H54 (cell line): ENCODE results near the gene SRD5A1.

Source experiments
- DNase-seq: peaks from one replicate; pipeline ENCODE4 v3.0.0; 2011; ENCODE audit warnings: low spot score, mixed read lengths; ENCODE audit not compliant: insufficient read length
- FAIRE-seq: peaks from 3 replicates; lab custom pipeline; 2011; peaks lifted over from hg19 to GRCh38; lab: Jason Lieb, UNC
- POLR2A ChIP-seq: IDR thresholded peaks from 2 replicates; pipeline ENCODE4 v1.6.1; 2011; ENCODE audit warnings: low read depth, mild to moderate bottlenecking, low read length

The SRD5A1 gene

GRCh38 chr5:6712142-6712576 lies 78.9 kb downstream of the SRD5A1 start:
- FAIRE-seq: no peak
- peak; percentile 64 for DNase-seq
- TF ChIP-seq POLR2A: no peak; the same call in none of the 2 replicates

DNA sequence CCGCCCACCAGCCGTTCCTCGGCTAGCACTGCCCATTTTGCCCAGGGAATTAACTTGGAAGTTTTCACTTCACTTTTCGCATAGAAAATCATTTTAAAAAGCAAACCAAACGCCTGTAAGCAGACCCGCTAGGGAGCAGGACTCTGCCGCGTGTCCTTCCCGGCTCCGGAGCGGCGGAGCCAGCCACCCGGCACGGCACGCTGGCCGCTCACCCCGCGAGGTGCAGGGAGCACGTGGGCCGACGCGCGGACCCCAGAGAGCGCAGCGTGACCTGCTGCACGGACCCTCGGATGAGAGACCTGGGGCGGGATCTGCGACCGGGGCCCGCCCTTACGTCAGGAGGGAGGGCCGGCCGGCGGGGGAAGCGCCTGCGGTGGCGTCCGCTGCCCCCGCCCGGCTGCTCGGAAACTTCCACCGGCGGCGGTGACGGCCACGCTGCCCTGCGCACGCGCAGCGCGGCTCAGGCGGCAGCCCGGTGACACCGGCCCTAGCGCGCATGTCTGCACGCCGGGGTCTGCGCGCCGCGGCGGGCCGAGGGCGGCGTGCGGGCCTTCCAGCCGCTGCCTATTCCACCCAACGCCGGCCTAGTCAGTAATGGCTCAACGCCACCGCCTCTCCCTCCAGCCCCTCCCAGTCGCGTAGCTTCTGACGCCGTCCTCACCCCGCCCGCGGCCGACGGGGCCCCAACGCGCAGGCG lies 79.5 kb downstream of the SRD5A1 start:
- FAIRE-seq (no peak), DNase-seq (peak; percentile 99)
- peak; percentile 62 for TF ChIP-seq POLR2A

DNA sequence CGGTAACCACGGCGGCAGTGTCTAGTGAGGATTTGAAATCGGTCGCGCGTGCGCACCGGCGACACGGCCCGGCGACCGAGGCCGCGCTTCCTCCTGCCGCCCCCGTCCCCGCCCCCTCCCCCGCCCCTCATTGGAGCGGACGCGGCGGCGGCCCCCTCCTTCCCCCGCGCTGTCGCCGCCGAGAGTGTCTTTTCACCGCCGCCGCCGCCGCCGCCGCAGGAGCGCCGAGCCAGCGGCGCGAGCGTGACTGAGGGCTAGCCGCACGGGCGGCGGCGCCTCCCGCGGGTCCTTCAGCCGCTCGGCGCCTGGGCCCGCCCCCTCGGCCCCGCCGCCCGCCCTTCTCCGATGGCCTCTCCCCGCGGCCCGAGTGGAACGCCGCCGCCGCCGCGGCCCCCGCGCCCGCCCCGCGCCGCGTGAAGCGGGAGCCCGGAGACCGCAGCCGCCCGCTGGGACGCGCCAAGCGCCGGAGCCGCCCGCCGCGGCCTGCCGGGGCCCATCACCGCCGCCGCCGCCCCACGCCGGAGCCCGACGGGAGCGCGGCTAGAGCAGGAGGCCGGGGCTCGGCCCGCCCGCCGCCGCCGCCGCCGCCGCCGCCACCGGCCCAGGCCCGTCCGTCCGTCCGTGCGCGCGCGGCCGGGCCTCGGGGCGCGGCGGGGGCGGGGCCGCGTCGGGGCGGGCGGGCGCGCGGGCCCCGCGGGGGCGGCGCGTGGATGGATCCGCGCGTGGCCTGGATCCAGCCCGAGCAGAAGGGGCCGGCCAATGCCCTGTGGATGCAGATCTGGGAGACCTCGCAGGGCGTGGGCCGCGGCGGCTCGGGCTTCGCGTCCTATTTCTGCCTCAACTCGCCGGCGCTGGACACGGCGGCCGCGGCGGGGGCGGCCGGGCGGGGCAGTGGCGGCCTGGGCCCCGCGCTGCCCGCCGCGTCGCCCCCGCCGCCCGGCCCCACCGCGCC lies 80.3 kb downstream of the SRD5A1 start, which contains the start of gene TENT4A:
TENT4A (plus strand) TSS at position 159 of the 952 bp plus-strand sequence; CDS start at position 711, 552 bp downstream.
- TF ChIP-seq POLR2A: no peak; the same call in 1 of the 2 replicates
- FAIRE-seq: no peak
- no peak for DNase-seq

DNA sequence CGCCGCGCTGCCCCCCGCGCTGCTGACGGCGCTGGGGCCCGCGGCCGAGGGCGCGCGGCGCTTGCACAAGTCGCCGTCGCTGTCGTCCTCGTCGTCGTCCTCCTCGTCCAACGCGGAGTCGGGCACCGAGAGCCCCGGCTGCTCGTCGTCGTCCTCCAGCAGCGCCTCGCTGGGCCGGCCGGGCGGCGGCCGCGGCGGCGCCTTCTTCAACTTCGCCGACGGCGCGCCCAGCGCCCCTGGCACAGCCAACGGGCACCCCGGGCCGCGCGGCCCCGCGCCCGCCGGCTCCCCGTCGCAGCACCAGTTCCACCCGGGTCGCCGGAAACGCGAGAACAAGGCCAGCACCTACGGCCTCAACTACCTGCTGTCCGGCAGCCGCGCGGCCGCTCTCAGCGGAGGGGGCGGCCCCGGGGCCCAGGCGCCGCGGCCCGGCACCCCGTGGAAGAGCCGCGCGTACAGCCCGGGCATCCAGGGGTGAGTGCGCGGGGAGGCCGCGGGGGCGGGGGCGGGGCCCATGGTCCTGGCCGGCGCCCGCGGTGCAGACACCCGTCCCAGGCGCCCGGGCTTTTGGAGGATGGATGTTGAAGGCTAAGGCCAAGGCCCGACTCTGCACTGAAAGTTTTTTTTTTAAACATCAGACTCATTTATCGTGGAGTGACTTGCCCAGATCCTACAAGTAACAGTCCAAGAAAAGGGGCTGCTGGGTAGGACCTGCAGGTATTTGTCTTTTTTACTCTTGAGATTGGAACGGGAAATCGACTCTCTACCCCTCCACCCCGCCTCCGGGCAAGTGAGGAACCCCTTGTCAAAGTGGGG lies 81.2 kb downstream of the SRD5A1 start:
- peak; percentile 23; the same call in 1 of the 2 replicates for TF ChIP-seq POLR2A
- FAIRE-seq: no peak
- peak; percentile 66 for DNase-seq

DNA sequence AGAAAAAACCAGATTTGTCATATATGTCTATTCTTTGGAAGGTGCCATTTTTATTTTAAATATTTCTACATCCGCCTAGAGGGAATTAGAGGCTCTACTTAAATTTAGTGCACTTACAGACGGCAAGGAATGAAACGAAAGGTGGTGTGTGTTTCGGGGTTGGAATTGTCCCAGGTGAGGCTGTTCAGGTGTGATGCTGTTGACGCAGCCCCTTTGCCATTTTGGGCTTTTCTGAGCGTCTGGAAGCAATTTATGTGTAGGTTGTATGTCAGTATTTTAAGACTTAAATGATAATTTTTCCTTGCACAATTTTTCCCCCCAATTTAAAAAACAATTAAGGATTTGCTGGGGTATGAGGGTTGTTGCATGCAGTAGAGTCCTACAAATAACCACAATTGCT lies 82.0 kb downstream of the SRD5A1 start:
- TF ChIP-seq POLR2A: no peak
- FAIRE-seq: no peak
- no peak for DNase-seq

DNA sequence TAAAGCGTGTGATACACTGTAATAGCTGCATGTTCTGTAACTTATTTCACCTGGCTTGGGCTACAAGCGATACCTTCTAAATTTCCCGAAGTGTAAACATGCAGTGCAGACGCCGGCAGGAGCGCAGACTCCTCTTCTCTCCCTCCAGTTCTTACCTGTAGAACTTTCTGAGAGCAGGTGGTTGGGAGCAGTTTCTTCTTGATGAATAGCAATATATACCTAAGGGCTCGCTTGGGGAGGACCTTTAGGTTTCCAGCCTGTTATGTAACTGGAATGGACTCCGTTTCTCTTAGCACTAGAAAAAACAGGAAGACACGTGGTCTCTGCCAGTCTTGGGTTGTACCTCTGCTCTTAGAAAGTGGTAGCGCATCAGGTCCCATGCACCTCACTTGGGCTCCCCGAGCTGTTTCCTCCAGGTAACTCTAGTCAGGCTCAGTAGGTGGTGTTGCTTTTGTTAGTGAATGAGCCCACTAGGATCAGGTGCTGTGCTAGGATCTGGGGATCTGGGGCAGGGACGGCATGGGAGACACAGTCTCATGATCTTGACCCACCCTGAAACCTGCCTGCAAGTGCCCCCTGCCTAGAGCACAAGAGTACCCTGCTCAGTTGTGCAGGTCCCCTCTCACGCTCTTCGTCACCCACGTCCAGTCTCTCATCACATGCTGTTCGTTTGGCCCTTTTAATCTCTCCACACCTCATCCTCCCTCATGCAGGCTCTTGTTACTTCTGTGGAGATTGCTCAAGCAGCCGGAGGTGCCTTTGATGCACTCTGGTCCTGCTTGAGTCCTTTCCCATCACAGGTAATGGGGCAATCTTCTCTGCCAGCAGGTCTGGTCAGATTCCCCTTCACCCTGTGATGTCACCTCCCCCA lies 82.8 kb downstream of the SRD5A1 start:
- no peak for DNase-seq
- FAIRE-seq: no peak
- no peak for TF ChIP-seq POLR2A

DNA sequence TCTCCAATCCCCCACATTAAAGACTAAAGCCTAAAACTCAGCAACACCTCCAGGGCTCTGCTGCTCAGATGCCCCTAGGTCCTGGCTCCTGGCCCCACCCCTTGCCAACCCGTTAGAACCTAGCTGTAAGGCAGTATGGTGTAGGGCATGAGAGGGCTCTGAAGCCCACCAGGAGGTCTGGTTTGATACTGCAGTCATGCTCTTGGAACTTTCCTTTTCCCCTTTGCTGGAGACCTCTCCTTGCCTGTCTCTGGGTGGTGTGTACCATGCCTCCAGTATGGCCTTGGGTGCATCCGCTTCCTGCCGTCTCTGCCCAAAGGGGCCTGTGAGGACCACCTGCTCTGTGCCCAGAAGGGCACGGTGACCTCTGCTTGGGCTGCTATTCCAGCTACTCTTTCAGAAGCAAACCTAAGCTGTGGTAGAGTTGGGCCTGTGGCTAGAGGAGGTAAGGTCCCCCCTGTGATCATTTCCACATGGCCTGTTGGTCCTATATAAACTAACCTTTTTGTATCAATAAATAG lies 83.4 kb downstream of the SRD5A1 start:
- no peak for TF ChIP-seq POLR2A
- FAIRE-seq: no peak
- DNase-seq: no peak

GRCh38 chr5:6717247-6717646 lies 84.0 kb downstream of the SRD5A1 start:
- no peak for TF ChIP-seq POLR2A
- FAIRE-seq (no peak), DNase-seq (no peak)

- DNase-seq (no peak), FAIRE-seq (no peak)
- no peak for TF ChIP-seq POLR2A
Observed at GRCh38 chr5:6717687-6718086, 84.4 kb downstream of the SRD5A1 start.

DNA sequence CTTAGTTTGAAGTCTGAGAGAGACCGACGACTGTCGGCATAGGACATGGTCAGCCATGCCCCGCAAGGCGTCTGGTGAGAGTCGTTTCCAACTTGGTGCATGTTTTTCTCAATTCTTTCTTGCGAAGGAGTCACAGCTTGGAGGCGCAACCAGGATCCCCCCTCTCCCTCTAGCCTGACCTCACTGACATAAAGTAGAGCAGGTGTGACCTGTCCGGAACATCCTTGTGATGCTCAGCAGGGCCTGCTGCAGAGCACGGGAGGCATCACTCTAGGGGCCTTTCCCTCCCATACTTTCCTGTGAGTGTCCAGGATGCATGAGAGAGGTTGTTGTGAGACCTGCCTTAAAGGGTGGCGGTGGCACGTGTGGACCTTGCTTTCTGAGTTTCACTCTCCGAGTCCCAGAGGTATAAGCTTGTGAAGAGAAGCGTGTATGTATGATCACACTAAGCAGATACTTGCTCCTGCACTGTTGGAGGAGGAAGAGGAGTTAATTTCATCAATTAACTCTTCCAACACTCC lies 85.0 kb downstream of the SRD5A1 start:
- no peak for TF ChIP-seq POLR2A
- DNase-seq: no peak
- FAIRE-seq: no peak

- TF ChIP-seq POLR2A: no peak
- no peak for FAIRE-seq
- DNase-seq: no peak
Observed at GRCh38 chr5:6718718-6719117, 85.5 kb downstream of the SRD5A1 start.

GRCh38 chr5:6719417-6719816 lies 86.2 kb downstream of the SRD5A1 start:
- no peak for DNase-seq
- FAIRE-seq: no peak
- TF ChIP-seq POLR2A: no peak
